GM18519 (cell line): Measurements from ENCODE around the gene RBM43.
"Not testable (repeated sequence)": the region's sequence is repeated elsewhere in the genome, so short reads cannot be mapped to it uniquely, and the experiment has no call there.

Source experiments
- ATAC-seq: cut with Tn5 transposase; IDR thresholded peaks from one replicate; pipeline ENCODE4 v1.9.1; 2021; ENCODE audit warnings: mild to moderate bottlenecking, moderate library complexity; ENCODE audit not compliant: unreplicated experiment, low FRiP score

Gene RBM43

DNA sequence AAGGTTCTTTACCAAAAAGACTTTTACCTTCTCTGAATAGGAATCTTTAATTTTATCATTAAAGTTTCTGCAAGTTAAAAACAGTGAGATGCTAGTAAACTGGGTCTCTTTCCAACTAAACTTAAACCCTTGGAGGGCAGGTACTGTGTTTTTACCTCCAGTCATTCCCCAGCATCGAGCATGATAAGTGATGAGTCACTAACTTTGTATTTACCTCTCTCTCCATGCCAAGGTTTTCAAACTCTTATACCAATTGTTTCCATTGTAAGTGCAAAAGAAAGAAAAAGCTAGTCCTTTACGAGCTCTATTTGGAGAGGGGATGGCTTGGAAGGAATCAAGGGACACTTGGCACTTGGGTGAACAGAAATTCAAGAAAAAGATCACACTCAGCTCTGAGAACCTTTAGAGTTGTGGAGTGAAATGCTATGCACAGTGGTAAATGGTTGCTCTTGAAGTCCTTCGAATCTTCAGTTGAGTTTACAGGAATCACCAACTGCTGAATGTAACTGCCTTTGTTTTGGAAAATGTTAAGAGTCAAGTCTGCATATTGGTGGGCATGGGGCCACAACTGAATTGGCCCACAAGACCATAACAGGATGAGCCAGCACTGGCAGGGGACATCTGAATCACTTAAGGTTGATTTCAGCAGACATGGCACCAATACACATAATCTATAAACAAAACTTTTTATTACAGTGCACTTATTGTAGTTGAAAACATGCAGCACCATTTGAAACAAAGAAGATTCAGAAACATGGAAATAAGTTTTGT is 8.3 kb upstream of the RBM43 start:
- no peak for ATAC-seq

DNA sequence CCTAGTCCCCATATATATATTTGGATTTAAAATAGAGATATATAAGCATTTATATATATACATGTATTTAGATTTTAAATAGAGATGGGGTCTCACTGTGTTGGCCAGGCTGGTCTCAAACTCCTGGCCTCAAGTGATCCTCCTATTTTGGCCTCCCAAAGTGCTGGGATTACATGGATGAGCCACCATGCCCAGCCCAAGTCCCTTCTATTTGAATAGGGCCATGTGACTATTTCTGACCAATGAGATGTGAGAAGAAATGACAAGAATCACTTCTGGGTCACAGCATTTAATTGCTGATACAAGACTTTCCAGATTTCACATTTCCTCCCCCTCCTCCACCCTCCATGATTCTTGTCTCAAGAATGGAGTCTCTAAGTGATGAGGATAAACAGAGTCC is 6.4 kb upstream of the RBM43 start:
- no peak for ATAC-seq

DNA sequence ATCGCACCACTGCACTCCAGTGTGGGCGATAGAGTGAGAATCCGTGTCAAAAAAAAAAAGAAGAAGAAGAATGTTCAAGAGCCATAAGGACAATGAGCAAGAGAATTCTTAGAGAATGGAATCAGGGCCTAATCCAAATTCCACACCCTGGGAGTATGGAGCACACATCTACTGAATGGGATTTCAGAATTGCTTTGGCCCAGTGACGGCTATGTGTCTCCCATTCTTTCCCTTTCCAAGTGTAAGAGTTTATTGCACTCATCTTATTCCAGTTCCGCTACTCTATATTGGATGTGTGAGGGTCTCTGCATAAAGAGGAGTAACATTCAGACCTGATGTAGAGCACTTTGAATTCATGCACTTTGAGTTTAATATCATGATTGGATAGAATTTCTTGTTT is 5.9 kb upstream of the RBM43 start:
- no peak for ATAC-seq

DNA sequence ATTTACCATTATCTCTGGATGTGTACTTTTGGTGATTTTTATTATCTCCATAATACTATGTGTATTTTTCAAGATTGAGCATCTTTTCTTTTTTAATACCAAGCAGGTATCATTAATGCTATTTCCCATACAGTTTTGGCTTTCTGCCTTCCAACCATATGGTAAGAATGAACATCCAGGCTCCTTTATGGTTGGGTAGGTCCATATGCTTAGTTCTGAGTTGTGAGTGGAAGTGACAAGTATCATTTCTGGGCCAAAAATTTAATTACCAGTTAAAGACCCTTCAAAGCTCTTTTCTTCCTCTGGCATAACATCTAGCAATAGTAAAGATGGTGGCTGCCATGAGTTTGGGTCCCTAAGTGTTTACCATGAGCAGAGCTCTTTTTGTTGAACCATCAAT is 4.3 kb upstream of the RBM43 start:
- ATAC-seq: no peak

DNA sequence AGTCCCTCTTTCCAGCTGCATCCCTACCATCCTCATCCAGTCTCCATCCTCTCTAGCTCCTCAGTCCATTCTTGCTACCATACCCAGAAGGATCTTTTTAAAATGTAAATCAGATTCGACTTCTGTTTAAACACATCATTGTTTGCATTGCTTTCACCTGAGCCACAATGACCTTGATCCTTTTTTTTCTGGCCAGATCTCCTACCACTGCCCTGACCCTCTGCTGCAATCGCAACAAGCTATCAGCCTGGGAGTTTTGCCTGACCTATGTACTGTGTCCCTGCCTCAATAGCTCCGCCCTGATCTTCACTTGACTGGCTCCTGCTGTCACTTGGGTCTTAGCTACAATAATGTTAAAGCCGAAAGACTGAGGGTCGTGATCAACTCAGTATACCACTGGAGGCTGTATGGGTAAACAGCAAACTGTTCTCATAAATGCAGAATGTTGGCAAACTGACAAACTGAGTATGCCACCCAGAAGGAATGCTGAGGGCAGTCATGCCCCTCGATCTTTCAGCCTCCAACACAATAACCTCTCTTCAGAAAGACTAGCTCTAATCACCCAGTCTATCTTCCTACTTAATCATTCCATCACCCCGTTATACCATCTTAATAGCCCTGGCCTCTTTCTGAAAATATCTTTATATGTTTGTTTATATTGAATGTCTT is 2.6 kb upstream of the RBM43 start:
- ATAC-seq: no peak

DNA sequence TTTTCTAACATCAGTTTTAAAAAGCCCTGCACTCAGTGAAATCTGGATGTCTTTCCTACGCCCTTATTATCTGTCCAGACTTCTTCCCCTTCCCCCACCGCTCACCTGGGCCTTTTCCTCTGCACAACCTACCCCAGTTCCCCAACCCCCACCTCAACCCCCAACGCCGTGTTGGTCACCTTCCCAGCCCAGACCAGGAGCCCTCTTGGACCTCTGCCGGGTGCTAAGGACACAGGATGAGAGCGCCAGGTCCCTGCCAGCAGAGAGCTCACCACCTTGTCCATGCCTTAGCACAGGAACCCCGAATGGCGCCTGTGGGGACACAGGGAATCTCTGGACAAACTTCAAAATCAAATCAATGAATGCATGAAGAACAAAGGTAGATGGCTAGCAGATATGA is 966 bp upstream of the RBM43 start:
- no peak for ATAC-seq

DNA sequence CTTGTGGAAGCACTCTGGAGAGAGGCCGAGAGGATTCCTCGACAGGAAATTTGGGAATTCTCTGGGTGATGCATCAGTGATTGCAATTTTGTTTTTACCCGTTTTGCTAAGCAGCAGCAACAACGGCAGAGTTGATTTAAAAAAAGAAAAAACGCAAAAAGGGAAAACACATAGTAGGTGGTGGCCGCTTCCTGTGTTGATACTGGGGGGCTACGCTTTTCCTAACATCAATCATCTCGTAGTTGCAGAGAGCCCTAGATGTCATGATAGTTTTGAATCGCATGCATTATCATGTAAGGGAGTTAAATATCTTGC is 271 bp upstream of the RBM43 start:
- no peak for ATAC-seq

DNA sequence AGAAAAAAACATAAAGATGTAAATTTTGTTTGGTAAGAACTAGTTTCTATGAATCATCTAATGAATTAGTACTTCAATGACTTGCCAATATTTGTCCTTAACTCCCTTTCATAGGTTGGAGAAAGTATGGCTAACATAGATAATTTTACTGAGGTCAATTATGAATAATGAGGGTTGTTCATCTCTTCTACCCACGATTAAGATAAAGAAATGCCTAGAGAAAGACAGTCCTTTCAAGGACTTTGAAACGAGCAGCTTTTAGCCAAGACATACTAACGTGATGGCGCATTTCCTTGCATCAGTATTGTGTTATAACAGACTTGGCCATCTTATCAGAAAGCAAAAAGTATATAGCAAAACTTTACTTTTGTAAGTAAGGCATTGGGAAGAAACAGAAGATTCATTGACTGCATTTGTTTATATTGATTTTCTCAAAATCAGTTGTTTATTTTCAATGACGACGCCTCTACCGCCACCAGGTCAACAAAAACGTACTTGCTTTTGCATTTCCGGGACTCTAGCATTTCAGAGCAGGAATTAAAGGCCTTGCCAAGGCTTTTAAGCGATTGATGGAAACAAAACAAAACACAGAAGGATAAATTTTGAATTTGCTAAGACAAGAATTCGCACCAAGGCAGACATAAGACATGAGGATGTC is 961 bp downstream of the RBM43 start:
- peak; percentile 8 for ATAC-seq

DNA sequence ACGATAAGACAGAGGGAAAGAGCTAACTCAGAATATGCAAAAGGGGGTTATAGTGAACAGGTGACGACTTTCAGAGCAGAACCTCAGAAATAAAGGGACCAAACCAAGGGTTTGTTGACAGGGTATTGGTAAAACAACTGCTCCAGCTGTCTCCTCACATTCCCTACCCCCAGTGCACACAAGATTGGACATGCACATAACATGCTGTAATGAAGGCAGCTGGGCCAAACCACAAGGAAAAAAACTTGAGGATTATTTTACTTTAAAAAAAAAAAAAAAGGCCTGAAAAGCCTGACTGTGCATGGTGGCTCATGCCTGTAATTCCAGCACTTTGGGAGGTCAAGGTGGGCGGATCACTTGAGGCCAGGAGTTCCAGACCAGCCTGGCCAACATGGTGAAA is 3.5 kb downstream of the RBM43 start:
- no peak for ATAC-seq

DNA sequence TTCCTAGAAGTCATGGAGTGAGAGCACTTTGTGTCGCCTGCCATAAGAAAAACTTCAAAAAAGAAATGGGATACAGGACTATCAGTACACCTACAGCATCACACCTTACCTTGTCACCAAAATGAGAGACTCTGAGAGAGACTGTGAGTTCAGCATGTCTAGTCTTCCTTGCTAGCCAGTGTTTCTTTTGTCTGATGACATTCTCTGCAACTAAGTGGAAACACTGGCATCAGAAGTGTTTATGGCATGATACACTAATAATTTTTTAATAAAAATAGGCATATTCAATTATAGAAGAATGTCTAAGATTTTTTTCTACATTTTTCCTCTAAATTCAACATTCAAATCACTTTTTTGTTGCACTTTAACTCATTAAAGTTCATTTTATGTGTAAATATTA is 9.0 kb downstream of the RBM43 start:
- ATAC-seq: no peak

DNA sequence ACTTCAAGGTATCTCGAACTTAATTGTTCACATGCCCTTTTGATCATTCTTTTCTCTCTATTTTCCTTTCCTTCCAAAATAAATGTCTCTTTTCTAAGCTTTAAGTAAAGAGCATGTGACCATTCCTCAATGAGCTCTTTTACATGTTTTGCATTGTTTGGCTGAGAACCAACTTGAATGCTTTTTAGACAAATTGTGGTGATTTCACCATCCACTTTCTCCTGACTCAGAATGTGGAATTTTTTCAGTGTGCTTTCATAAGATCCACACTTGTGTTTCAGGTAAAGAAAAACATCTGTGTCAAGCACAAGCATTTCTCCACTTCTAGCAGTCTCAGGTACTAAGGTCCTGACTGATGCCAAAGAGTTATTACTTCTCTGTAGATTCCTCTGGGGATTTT is 10.7 kb downstream of the RBM43 start:
- ATAC-seq: no peak

DNA sequence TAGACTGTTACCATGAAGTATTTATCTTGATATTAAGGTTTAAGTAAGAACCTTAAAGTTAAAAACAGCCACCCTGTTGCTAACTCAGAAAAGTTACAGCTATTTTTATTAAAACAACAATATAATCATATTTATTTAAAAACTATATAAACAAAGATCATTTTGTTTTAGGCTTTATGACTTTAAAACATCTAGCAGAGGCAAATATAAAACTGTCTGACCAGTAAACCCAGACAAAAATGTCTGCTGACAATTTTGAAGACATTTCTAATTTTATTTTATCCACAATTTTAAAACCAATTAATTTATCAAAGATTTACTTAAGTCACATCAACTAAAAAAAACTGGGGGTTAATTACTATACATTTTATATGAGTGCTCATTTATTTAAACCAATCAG is 14.2 kb downstream of the RBM43 start:
- ATAC-seq: no peak

DNA sequence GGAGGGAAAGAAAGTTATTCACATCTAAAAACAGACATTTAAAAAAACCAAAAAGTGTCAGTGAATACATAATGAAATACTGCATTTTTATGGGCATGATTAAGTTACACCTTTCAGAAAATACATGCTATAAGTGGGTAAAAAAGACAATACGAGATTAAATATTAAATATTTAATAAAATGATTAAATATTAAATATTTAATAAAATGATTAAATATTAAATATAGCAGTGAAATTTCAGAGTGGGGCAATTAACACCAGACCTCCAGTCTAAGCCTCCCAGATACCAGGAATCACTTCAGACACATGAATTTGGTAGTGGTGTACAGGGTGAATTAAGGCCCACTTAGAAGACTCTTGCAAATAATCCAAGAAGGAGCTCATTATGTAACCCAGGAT is 15.5 kb downstream of the RBM43 start:
- ATAC-seq: no peak

DNA sequence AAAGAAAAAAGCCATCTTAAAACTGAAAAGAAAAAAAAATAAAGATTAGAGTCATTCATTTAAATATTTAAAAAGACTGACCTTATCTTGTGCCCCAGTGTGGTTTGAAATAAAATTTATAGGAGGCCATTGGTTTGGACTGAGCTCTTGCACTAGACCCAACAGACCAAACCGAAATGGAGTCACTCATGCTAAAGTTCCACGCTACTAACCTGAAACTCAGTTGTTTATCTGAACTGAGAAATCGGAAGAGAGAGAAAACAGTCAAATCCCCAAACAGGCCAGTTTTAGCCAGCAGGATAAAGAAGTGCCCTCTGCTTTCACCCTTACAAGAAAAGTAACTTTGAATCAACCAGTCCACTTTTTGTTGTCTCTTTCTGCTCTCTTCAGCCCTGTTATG is 18.2 kb downstream of the RBM43 start:
- ATAC-seq: no peak

DNA sequence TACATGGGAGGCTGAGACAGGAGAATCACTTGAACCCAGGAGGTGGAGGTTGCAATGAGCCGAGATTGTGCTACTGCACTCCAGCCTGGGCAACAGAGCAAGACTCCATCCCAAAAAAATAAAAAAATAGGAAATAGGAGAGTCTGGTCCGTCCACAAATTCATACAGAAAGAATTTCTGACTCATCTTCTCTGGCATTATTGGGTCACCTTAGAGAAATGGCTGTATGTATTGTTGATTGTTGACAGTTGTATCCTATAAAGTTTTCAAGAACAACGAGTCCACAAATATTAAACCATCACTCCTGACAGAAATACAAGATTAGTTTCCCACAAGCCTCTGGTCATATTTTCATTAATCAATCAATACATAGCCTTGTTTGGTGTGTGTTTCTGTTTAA is 20.4 kb downstream of the RBM43 start:
- no peak for ATAC-seq

DNA sequence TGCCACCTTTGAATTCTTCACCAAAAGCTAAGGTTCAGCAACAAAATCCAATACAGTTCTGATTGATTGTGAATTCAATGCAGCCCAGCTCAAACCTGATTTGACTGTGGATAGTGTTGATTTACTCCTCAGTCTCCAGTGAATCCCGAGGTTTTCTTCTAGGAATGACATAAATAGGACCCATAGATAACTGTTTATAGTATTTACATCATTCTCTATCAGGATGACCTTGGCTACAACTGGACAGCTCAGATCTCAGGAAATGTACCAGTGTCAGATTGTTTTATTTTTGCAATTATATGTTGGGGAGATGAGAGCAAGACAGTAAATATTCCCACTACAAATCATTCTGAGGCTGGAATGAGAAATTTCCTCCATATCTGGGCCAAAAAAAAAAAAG is 21.2 kb downstream of the RBM43 start:
- ATAC-seq: no peak

DNA sequence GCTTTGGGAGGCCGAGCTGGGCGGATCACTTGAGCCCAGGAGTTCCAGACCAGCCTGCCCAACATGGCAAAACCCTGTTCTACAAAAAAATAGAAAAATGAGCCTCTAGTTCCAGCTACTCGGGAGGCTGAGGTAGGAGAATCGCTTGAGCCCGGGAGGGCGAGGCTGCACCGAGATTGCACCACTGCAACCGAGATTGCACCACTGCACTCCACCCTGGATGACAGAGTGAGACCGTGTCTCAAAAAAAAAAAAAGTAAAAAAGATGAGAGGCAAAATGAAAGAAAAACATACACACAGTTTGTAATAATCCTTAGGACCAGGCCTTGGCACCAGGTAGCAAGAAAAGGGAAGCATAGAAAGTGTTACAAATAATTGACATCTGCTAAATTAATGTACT is 22.0 kb downstream of the RBM43 start:
- no peak for ATAC-seq

DNA sequence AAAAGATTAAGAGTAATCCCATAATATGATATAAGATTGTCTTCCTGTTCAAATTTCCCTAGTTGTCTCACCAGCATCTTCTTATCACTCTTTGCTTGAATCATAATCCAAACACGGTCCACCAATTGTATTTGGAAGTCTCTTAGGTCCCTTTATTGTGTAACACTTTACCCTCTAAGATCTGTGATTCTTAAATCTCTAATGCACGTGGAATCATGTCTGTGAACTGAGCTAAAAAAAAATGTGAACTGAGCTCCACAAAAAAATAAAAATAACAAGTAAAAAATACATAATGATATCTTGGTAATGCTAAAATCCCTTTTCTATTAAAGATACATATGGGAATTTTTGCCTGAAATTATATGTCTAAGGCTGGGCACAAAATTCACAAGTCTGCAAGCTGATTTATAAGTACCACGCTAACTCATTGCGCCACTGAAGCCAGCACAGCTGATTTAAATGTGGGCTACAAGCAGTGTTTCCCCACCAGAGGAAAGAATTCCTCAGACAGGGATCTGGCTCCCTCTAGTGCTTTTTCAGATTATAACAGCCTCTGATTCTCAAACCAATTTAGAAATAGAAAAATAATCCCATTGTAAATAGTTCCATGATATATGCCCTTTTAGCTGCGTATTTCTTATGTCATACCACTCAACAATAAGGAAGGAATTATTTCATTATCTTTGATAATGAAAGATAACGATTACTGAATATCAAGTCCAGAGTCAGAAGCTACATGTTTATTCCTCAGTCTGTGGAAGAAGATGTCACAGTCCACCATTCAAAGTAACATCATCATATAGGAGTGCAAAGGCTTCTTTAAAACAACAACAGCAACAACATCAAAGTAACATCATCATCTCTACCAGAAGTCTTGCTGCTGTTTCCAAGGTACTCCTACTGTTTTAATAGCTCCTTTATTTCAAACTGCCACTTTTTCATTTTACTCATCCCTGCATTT is 22.9 kb downstream of the RBM43 start:
- peak; percentile 77 for ATAC-seq

DNA sequence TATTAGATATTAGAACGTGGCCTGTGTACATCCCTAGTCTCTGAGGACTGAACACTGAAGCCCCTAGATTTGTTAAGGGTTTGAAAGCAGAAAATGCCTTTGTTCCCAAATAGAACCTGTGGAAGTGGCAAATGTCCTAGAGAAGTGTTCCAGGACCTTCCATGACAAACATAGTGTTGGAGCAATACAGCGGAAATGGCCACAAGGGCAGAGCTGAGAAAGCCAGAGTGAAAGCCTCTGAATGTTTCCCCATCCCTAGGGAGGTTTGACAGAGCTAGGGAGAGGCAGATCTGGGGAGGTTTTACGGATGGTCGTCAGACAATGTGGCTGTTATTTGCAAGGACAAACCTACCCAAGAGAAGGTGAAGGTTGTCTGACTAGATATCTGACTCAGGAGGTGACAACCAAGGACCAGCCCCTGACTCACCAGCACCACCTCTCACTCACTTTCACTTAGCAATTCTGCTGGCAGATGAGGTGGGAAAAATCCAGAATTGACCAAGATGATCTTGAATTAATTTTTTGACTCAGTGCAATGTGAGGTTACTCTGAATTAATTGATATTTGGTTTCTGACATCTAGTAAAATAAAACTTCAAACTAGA is 24.1 kb downstream of the RBM43 start:
- no peak for ATAC-seq

DNA sequence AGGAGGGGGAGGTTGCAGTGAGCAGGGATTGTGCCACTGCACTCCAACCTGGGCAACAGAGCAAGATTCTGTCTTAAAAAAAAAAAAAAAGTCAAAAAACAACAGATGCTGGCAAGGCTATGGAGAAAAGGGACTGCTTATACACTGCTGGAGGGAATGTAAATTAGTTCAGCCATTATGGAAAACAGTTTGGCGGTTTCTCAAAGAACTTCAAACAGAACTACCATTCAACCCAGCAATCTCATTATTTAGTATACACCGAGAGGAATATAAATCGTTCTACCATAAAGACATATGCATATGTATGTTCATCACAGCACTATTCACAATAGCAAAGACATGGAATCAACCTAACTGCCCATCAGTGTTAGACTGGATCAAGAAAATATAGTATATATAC is 27.9 kb downstream of the RBM43 start:
- ATAC-seq: not testable (repeated sequence)

DNA sequence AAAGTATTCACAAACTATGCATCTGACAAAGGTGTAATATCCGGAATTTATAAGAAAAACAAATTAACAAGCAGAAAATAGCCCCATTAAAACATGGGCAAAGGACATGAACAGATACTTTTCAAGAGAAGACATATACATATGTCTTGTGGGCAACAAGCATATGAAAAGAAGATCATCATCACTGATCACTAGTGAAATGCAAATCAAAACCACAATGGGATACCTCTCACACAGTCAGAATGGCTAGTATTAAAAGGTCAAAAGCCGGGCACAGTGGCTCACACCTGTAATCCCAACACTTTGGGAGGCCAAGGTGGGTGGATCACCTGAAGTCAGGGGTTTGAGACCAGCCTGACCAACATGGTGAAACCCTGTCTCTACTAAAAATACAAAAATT is 28.4 kb downstream of the RBM43 start:
- not testable (repeated sequence) for ATAC-seq
